Measurements from ENCODE around the gene CYP11A1. TPM values are rescaled to one million over a fixed set of nuclear protein-coding genes. Genes with fewer than 3 reads are reported as not detected.

CYP11A1 gene
- total RNA-seq, 1 donor from 2014 or later: not detected

GRCh38 chr15:74406517-74406916 is 39.1 kb upstream of the CYP11A1 start:
- intact Hi-C loops (cut with micrococcal nuclease): no loop called here
- ChIA-PET CTCF (interaction anchor here (1.5 kb wide), 1 partner anchor 24 kb away, joined by 6 read pairs; no protein-coding TSS in a partner anchor), POLR2A (interaction anchor here (1.0 to 16.5 kb wide), 3 partner anchors 9 to 24 kb away, joined by 3 to 563 read pairs (median 164); partner anchors contain the start of gene SEMA7A)
- H3K4me1 Mint-ChIP-seq: peaks cover 74% of the 10 kb centered on the region
- no peak overlapping the region for H3K4me3 Mint-ChIP-seq
- no peak for ATAC-seq (ENCODE audit: low read depth)
- no peak overlapping the region for H3K27ac Mint-ChIP-seq
- H3K36me3 Mint-ChIP-seq (ENCODE audit: low read depth): peaks cover 40% of the 10 kb centered on the region
- no peaks in the 10 kb centered on the region for H3K27me3 Mint-ChIP-seq
- TF ChIP-seq, protein P1, sequence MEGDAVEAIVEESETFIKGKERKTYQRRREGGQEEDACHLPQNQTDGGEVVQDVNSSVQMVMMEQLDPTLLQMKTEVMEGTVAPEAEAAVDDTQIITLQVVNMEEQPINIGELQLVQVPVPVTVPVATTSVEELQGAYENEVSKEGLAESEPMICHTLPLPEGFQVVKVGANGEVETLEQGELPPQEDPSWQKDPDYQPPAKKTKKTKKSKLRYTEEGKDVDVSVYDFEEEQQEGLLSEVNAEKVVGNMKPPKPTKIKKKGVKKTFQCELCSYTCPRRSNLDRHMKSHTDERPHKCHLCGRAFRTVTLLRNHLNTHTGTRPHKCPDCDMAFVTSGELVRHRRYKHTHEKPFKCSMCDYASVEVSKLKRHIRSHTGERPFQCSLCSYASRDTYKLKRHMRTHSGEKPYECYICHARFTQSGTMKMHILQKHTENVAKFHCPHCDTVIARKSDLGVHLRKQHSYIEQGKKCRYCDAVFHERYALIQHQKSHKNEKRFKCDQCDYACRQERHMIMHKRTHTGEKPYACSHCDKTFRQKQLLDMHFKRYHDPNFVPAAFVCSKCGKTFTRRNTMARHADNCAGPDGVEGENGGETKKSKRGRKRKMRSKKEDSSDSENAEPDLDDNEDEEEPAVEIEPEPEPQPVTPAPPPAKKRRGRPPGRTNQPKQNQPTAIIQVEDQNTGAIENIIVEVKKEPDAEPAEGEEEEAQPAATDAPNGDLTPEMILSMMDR (IDR thresholded peaks at IDR 0.05): no peak
- no peak for DNase-seq
- H3K9me3 Mint-ChIP-seq: no peaks in the 10 kb centered on the region

- Mint-ChIP-seq H3K4me3 (no peak overlapping the region), H3K4me1 (peaks cover 81% of the 10 kb centered on the region), H3K27me3 (no peaks in the 10 kb centered on the region), H3K27ac (peak overlapping the region; percentile 37), H3K9me3 (no peaks in the 10 kb centered on the region), H3K36me3 (ENCODE audit: low read depth) (peaks cover 33% of the 10 kb centered on the region)
- intact Hi-C loops (cut with micrococcal nuclease): no loop called here
- ATAC-seq (ENCODE audit: low read depth) (no peak), DNase-seq (no peak)
- TF ChIP-seq, protein P1 (IDR thresholded peaks at IDR 0.05): no peak
- ChIA-PET CTCF (interaction anchor here (1.1 to 4.0 kb wide), 3 partner anchors 16 to 25 kb away, joined by 3 to 21 read pairs (median 6); no protein-coding TSS in a partner anchor), POLR2A (interaction anchor here (1.0 to 16.5 kb wide), 4 partner anchors 9 to 25 kb away, joined by 4 to 563 read pairs (median 107); partner anchors contain the start of gene SEMA7A)
These were observed 38.4 kb upstream of the CYP11A1 start for GRCh38 chr15:74405823-74406222.

DNA sequence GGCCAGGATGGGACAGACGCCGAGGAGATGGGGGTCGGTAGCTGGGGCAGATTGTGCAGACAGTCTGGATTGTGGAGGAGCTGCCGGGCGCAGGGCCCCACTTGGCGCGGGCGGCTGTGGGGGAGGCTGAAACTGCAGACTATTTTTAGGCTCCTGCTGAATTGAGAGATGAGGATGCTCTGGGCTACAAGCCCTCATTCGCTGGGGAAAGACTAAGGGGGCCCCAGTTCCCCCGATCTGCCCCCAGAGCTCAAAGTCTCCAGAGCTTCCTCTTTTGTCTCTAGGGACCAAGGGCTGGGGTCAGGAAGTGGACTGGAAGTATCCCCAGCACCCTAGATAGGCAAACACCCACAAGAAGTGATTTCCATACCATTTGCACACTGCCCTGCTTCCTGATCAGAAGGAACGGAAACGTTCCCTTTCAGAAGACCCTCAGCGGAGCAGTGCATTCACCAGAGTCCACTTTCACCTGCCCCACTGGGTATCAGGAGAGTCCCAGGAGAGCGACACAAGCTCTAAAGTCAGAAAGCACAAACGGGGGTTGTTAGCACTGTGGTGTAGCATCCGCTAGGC is 36.6 kb upstream of the CYP11A1 start:
- DNase-seq (peak; percentile 44), ATAC-seq (ENCODE audit: low read depth) (peak; percentile 37)
- TF ChIP-seq, protein P1 (IDR thresholded peaks at IDR 0.05): no peak

GRCh38 chr15:74403588-74403919 is 36.1 kb upstream of the CYP11A1 start:
- POLR2A ChIA-PET: interaction anchor here (1.2 to 16.5 kb wide), 12 partner anchors 10 to 384 kb away, joined by 4 to 563 read pairs (median 11); partner anchors contain the start of genes SEMA7A and UBL7
- intact Hi-C loops (cut with micrococcal nuclease): loop anchor here (1.0 kb wide), 2 partner anchors 18 to 30 kb away; partner anchors contain the start of gene SEMA7A

More for the DNA sequence above, 36.6 kb upstream of the CYP11A1 start:
- CTCF ChIA-PET: interaction anchor here (1.1 to 4.1 kb wide), 8 partner anchors 10 to 35 kb away, joined by 3 to 33 read pairs (median 12); no protein-coding TSS in a partner anchor
- H3K9me3 Mint-ChIP-seq: no peaks in the 10 kb centered on the region
- peaks cover 23% of the 10 kb centered on the region for H3K36me3 Mint-ChIP-seq (ENCODE audit: low read depth)
- intact Hi-C loops (cut with micrococcal nuclease): loop anchor here (1.0 kb wide), 4 partner anchors 8 to 34 kb away; partner anchors contain the start of gene SEMA7A
- peak overlapping the region; percentile 73 for H3K4me3 Mint-ChIP-seq
- no peaks in the 10 kb centered on the region for H3K27me3 Mint-ChIP-seq
- H3K4me1 Mint-ChIP-seq: peaks cover 95% of the 10 kb centered on the region
- H3K27ac Mint-ChIP-seq: peak overlapping the region; percentile 93
- POLR2A ChIA-PET: interaction anchor here (1.0 to 16.5 kb wide), 11 partner anchors 10 to 383 kb away, joined by 5 to 563 read pairs (median 11); partner anchors contain the start of gene SEMA7A

More at GRCh38 chr15:74403588-74403919, 36.1 kb upstream of the CYP11A1 start:
- Mint-ChIP-seq H3K27me3 (no peaks in the 10 kb centered on the region), H3K4me3 (peak overlapping the region; percentile 73), H3K27ac (peak overlapping the region; percentile 93), H3K9me3 (no peaks in the 10 kb centered on the region), H3K4me1 (peaks cover 95% of the 10 kb centered on the region), H3K36me3 (ENCODE audit: low read depth) (peaks cover 21% of the 10 kb centered on the region)
- ATAC-seq (ENCODE audit: low read depth) (peak; percentile 3), DNase-seq (no peak)
- TF ChIP-seq, protein P1 (IDR thresholded peaks at IDR 0.05): no peak
- CTCF ChIA-PET: interaction anchor here (0.9 to 4.1 kb wide), 9 partner anchors 9 to 35 kb away, joined by 3 to 33 read pairs (median 10); no protein-coding TSS in a partner anchor
